ENCODE data around the gene PGLYRP2. TPM values are rescaled to one million over a fixed set of nuclear protein-coding genes. Genes with fewer than 3 reads are reported as not detected.

PGLYRP2 gene
- total RNA-seq, 1 experiment from 2014 or later: not detected

Small RNAs within 50 kb of the gene (microRNA-seq; reads per million reads assigned to microRNA genes)
- gene MIR1470: not detected

Other genes starting within 250 kb of the PGLYRP2 start
- 0.97 and 1.2 TPM in 2 replicates for gene EPHX3, start 247.1 kb downstream of the PGLYRP2 start, total RNA-seq (2022)
- 154 and 170 TPM in 2 replicates for gene BRD4, start 147.0 kb downstream of the PGLYRP2 start, total RNA-seq (2022)
- 53.5 and 53.7 TPM in 2 replicates for gene AKAP8, start 99.7 kb downstream of the PGLYRP2 start, total RNA-seq (2022)
- 112 and 127 TPM in 2 replicates for gene AKAP8L, start 60.5 kb downstream of the PGLYRP2 start, total RNA-seq (2022)
- 37.5 and 38.6 TPM in 2 replicates for gene WIZ, start 29.5 kb downstream of the PGLYRP2 start, total RNA-seq (2022)
- gene RASAL3, start 15.0 kb downstream of the PGLYRP2 start, total RNA-seq (2022): not detected in 2 replicates
- gene CYP4F22, start 29.0 kb upstream of the PGLYRP2 start, total RNA-seq (2022): not detected in 2 replicates
- gene CYP4F8, start 135.7 kb upstream of the PGLYRP2 start, total RNA-seq (2022): not detected in 2 replicates
- 0.65 and 0.93 TPM in 2 replicates for gene CYP4F3, start 161.4 kb upstream of the PGLYRP2 start, total RNA-seq (2022)
- gene CYP4F12, start 193.6 kb upstream of the PGLYRP2 start, total RNA-seq (2022): 0.16 and 0.39 TPM in 2 replicates
- gene OR10H2, start 248.5 kb upstream of the PGLYRP2 start, total RNA-seq (2022): not detected in 2 replicates